NB4 (cell line): Measurements from ENCODE around the gene MAP2K4.

Source experiments
- MYC ChIP-seq: IDR thresholded peaks from 2 replicates; pipeline ENCODE4 v1.6.1; 2011; ENCODE audit warnings: low read depth, low read length
- POLR2A ChIP-seq: IDR thresholded peaks from 2 replicates; pipeline ENCODE4 v1.6.1; 2011; ENCODE audit warnings: mild to moderate bottlenecking; ENCODE audit not compliant: insufficient read length; ENCODE audit errors: extremely low read depth
- TF ChIP-seq, protein P1 (sequence below): IDR thresholded peaks from one replicate; pipeline ENCODE4 v1.5.1; 2012; ENCODE audit warnings: low read depth, low read length
- TF ChIP-seq, protein P2 (sequence below): IDR thresholded peaks from 2 replicates; pipeline ENCODE4 v1.6.1; 2011; ENCODE audit warnings: low read depth, low read length

- TF ChIP-seq, protein P1, sequence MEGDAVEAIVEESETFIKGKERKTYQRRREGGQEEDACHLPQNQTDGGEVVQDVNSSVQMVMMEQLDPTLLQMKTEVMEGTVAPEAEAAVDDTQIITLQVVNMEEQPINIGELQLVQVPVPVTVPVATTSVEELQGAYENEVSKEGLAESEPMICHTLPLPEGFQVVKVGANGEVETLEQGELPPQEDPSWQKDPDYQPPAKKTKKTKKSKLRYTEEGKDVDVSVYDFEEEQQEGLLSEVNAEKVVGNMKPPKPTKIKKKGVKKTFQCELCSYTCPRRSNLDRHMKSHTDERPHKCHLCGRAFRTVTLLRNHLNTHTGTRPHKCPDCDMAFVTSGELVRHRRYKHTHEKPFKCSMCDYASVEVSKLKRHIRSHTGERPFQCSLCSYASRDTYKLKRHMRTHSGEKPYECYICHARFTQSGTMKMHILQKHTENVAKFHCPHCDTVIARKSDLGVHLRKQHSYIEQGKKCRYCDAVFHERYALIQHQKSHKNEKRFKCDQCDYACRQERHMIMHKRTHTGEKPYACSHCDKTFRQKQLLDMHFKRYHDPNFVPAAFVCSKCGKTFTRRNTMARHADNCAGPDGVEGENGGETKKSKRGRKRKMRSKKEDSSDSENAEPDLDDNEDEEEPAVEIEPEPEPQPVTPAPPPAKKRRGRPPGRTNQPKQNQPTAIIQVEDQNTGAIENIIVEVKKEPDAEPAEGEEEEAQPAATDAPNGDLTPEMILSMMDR: no peak
- no peak for TF ChIP-seq POLR2A
- TF ChIP-seq, protein P2, sequence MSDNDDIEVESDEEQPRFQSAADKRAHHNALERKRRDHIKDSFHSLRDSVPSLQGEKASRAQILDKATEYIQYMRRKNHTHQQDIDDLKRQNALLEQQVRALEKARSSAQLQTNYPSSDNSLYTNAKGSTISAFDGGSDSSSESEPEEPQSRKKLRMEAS: no peak
- no peak for TF ChIP-seq MYC
Observed at GRCh38 chr17:12178644-12179330, 158.1 kb downstream of the MAP2K4 start.
